GM21447 (cell line): ENCODE data around the gene GARRE1.
A peak's percentile ranks its signal among the peaks of the same experiment; 100 is the strongest.
"Not testable (repeated sequence)": the region's sequence is repeated elsewhere in the genome, so short reads cannot be mapped to it uniquely, and the experiment has no call there.

Source experiments
- ATAC-seq: cut with Tn5 transposase; IDR thresholded peaks from one replicate; pipeline ENCODE4 v1.9.1; 2021; ENCODE audit not compliant: unreplicated experiment

GARRE1 gene

DNA sequence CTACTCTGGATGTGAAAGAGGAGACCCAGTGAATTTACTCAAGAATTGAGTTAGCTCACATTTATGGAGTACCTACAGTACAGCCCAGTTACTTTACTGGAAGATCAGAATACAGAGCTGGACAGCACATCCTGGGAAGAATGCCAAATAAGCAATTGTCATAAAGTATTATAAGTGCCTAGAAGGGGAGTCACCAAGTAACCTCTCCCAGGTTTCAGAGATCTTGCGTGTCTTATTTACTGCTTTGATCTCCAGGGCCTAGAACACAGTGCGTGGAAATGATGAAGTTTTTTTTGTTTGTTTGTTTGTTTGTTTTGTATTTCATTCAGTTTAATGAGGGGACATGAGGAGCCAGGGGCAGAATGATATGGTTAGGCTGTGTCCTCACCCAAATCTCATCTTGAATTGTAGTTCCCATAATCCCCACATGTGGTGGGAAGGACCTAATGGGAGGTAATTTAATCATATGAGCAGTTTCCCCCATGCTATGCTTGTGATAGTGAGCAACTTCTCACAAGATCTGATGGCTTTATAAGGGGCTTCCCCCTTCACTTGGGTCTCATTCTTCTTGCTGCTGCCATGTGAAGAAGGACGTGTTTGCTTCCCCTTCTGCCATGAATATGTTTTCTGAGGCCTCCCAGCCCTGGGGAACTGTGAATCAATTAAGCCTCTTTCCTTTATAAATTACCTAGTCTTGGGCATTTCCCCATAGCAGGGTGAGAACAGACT is 5.2 kb downstream of the GARRE1 start:
- ATAC-seq: no peak

DNA sequence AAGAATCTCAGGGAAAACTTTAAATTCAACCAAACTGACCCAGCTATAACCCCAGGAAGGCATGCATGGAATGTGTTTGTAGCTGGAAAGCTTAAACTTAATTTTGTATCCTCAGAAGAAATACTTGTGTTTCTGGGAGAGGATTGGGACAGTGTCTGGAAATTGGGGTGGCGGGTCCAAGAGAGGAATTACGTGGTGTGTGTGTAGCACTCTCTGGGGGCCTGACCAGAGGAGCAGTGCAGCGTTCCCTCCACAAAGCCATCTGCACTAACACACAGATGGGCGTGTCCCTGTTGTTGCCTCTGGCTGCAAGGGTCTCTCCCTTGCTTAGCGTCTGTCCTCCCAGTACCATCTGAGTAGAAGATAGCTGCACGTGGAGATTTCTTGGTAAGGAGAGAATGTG is 6.4 kb downstream of the GARRE1 start:
- no peak for ATAC-seq

- no peak for ATAC-seq
These were observed 7.2 kb downstream of the GARRE1 start for GRCh38 chr19:34261334-34262109.

DNA sequence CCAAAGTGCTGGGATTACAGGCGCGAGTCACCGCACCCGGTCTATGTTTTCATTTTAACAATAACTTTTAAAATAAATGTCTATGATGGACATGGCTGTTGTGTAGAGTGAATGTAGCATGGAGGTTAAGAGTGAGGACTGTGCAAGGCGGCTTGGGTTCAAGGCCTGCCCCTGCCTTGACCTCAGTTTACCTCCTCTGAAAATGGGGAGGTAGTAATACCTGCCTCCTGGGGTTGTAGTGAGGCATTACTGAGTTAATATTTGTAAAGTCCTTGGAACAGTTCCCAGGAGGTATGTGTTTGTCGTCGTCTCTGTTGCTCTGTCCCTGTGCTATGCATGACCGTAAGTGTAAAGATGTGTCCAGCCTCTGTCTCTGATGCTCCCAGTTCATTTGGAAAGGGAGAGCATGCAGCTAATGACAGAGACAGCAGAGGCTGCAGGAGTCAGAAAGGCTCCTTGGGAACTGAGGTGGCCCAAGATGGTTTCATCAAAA is 9.4 kb downstream of the GARRE1 start:
- no peak for ATAC-seq

DNA sequence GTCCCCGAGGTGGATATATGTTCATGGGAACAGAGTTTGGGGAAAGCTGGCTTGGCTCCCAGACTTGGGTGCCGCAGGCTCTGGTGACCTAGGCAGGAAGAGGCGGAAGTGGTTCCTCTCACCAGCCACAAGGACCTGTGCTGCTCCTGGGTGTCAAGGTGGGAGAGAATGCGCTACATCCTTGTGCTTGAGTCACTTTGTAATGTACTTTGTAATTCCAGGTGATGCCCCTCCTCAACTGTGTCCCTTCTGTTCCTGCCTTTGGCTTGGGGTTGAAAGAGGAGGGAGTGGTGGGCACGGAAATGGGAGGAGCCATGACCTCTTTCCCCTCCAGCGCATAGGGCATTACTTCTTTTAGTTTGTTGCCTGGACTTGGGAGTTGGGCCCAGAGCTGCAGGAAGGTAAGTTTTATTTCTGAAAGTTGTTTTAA is 10.9 kb downstream of the GARRE1 start:
- no peak for ATAC-seq

- no peak for ATAC-seq
These were observed 14.7 kb downstream of the GARRE1 start for GRCh38 chr19:34269081-34269480.

DNA sequence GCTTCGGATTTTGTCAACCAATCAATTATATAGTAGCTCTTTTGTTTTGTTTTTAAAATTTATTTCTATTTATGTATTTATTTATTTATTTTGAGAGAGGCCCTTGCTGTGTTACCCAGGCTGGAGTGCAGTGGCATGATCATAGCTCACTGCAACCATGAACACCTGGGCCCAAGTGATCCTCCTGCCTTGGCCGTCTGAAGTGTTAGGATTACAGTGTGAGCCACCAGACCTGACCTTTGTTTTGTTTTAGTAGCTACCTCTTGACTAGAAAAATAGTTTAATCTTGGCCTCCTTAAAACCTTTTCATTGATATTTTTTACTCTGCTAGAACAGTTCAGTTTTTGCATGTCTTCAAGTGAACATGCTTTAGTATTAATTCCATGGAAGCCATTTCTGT is 15.1 kb downstream of the GARRE1 start:
- no peak for ATAC-seq

DNA sequence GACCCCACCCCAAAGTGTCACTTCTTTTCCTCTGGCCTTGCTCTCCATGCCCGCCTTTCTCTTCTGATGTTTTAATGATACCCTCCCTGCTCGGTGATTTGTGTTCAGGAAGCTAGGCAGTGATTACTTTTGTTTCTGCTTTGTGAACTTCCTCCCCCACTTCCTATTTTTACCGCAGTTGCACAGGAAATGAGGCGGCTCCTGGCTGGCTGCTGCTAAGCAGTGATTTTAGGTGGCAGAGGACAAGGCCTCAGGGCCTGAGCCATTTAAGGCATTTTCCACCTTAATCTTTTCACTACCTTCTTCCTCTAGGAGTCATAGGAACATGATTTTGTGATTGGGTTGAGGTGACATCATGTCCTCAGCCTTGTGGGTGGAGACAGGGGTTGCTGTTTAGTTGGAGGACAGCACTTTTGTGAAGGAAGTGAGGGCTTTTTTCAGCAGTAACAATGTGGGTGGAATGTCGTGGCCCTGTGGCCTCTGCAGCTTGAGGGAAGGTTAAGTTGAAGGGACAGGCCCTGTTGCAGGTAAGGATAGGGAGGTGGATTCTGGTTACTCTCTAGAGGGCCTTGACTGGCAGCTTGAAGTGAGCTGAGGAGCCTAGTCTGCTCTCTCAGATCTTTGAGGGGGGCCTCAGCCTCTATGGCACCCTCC is 15.7 kb downstream of the GARRE1 start:
- peak; percentile 79 for ATAC-seq

GRCh38 chr19:34273121-34273520 is 18.8 kb downstream of the GARRE1 start:
- ATAC-seq: no peak

- no peak for ATAC-seq
These were observed 20.0 kb downstream of the GARRE1 start for GRCh38 chr19:34274284-34274826.

DNA sequence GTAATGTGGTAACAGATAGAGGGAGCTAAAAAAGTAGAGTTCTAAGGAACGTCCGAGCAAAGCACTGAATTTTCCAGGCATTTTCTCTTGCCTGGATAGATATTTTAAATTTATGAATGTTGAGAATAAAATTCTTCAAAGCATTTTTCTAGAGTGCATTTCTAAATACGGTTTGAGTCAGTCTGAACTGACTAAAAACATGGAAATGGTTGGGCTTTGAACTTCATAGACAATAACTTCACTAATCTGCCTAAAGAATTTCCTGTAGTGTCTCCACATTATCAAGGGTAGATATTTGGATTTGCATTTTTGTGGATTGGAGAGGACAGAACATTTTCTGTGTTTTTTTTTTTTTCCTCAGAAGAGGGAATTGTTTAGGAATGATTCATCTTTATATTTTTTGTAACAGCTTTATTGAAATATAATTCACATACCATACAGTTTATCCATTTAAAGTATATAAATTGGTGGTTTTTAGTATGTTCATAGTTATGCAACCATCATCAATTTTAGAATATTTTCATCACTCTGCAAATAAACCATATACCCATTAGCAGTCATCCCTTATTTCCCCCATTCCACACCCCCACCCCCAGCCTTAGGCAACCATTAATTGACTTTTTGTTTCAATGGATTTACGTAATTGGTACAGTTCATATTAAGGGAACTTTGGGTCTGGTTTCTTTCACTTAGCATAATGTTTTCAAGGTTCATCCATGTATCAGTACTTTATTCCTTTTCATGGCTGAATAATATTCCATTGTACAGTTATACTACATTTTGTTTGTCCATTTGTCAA is 20.7 kb downstream of the GARRE1 start:
- ATAC-seq: no peak

- no peak for ATAC-seq
These were observed 21.4 kb downstream of the GARRE1 start for GRCh38 chr19:34275705-34276104.

- no peak for ATAC-seq
These were observed 22.3 kb downstream of the GARRE1 start for GRCh38 chr19:34276614-34277013.

GRCh38 chr19:34277244-34277643 is 22.9 kb downstream of the GARRE1 start:
- no peak for ATAC-seq

- no peak for ATAC-seq
These were observed 24.4 kb downstream of the GARRE1 start for GRCh38 chr19:34278783-34279182.

- not testable (repeated sequence) for ATAC-seq
These were observed 27.1 kb downstream of the GARRE1 start for GRCh38 chr19:34281444-34281843.

DNA sequence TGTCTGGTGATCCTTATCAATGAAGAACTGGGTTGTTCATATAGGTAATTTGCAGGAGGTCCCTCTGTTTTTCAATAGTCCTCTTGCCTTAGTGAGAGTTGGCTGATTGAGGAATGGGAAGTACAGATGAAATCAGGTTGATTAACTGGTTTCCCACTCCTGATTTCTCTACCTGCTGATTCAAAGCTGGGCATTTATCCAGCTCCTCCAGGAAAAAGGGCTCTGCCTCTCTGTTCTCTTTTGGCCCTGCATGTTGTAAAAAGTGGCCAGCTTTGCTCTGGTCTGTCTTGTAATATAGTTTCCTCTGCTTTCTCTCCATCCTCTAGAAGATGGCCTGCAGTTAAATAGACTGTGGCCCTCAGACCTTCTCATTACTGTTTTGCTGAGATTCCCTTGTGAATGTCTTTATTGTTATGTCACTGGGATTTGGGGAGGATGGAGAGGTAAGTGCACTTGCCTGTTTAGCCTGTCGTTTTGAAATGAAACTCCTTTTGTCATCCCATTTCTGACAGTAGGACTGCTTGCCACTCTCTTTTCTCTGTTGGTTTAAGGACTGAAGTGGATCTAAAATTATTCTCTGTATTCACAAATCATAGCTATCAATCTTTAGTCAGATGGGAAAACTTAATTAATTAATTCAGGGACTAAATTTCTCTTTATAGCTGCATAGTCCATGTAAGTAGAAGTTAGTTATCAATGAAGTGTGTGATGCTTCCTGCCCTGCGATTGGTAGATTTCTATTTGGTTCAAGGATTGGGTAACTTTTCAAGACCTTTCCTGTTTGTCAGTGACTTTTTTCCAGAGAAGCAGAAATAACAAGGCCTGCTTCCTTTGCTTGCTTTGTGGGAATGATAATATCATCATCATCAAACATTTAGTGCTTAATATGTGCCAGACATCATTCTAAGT is 28.5 kb downstream of the GARRE1 start:
- no peak for ATAC-seq

DNA sequence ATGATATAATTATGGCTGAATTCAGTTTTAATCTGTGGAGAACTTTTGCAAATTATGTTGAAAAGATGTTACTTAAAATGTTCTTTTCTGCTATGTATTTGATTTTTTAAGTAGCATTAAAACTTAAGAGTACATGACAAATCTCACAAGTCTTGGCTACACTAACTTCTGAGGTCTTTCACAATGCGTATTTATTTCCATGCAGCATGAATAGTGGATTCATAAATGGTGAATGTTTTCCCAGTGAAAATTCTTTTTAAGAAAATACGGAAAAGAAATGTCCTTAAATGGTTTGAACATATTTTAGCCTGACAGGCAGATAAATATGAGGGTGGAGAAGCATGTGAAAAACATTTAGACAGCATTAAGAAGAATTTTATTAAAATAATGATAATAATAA is 30.2 kb downstream of the GARRE1 start:
- ATAC-seq: no peak

GRCh38 chr19:34287662-34288140 is 33.3 kb downstream of the GARRE1 start:
- no peak for ATAC-seq
